GM12872 (cell line): ENCODE data around the gene POLD1.

ENCODE experiments used
- CTCF ChIP-seq: IDR thresholded peaks from 3 replicates; pipeline ENCODE4 v1.5.1; 2011; ENCODE audit warnings: low read depth, mild to moderate bottlenecking, low read length, moderate library complexity; ENCODE audit not compliant: insufficient read depth

Gene POLD1

GRCh38 chr19:50451223-50451534 lies 67.0 kb downstream of the POLD1 start:
- TF ChIP-seq CTCF, result no peak

GRCh38 chr19:50453243-50453642 lies 69.1 kb downstream of the POLD1 start:
- no peak for TF ChIP-seq CTCF

GRCh38 chr19:50455992-50456391 lies 71.8 kb downstream of the POLD1 start:
- no peak for TF ChIP-seq CTCF

GRCh38 chr19:50457300-50457699 lies 73.2 kb downstream of the POLD1 start:
- no peak for TF ChIP-seq CTCF

- no peak for TF ChIP-seq CTCF
Measured at GRCh38 chr19:50458396-50459066, 74.4 kb downstream of the POLD1 start.

GRCh38 chr19:50459067-50459456 lies 74.9 kb downstream of the POLD1 start:
- no peak for TF ChIP-seq CTCF

- TF ChIP-seq CTCF, result no peak
Measured at GRCh38 chr19:50459638-50460037, 75.5 kb downstream of the POLD1 start.

- peak; percentile 65 for TF ChIP-seq CTCF
Measured at GRCh38 chr19:50460161-50460765, 76.1 kb downstream of the POLD1 start.
